Neural progenitor cell (in vitro differentiated cells): ENCODE measurements around the gene COL8A1. TPM values are rescaled to one million over a fixed set of nuclear protein-coding genes. Genes with fewer than 3 reads are reported as not detected.

Source experiments
- DNase-seq: peaks from one replicate; pipeline ENCODE4 v3.0.0-alpha.2; 2016; ENCODE audit warnings: low spot score
- H2AFZ ChIP-seq: fragments of 200-600 bp; sonication (generic); replicated peaks from 2 replicates; pipeline ENCODE4 v1.6.1; 2016; ENCODE audit warnings: antibody characterized with exemption
- H3F3A ChIP-seq: fragments of 200-600 bp; sonication (generic); 2 replicates; pipeline ENCODE4 v1.6.1; 2016; ENCODE audit warnings: antibody characterized with exemption, low read depth
- H3K27ac ChIP-seq: fragments of 200-600 bp; sonication (generic); 2 replicates; pipeline ENCODE4 v1.5.1; 2016; ENCODE audit warnings: mild to moderate bottlenecking
- H3K27me3 ChIP-seq: fragments of 200-600 bp; sonication (generic); 2 replicates; pipeline ENCODE4 v1.6.1; 2016; ENCODE audit warnings: mild to moderate bottlenecking, moderate library complexity
- H3K36me3 ChIP-seq: fragments of 200-600 bp; sonication (generic); 2 replicates; pipeline ENCODE4 v1.5.1; 2016
- H3K4me1 ChIP-seq: fragments of 200-600 bp; sonication (generic); 2 replicates; pipeline ENCODE4 v1.6.1; 2016; ENCODE audit warnings: mixed run types
- H3K4me2 ChIP-seq: fragments of 200-600 bp; sonication (generic); 2 replicates; pipeline ENCODE4 v1.6.1; 2016
- H3K4me3 ChIP-seq: fragments of 200-600 bp; sonication (generic); 2 replicates; pipeline ENCODE4 v1.5.1; 2016
- H3K79me2 ChIP-seq: fragments of 200-600 bp; sonication (generic); 2 replicates; pipeline ENCODE4 v1.6.1; 2016; ENCODE audit warnings: low read depth
- H3K9ac ChIP-seq: fragments of 200-600 bp; sonication (generic); 2 replicates; pipeline ENCODE4 v1.6.1; 2016
- H3K9me3 ChIP-seq: fragments of 200-600 bp; sonication (generic); 2 replicates; pipeline ENCODE4 v1.5.1; 2016; ENCODE audit warnings: low read depth
- H4K20me1 ChIP-seq: fragments of 200-600 bp; sonication (generic); 2 replicates; pipeline ENCODE4 v1.6.1; 2016; ENCODE audit warnings: low read depth
- H3K27ac Mint-ChIP-seq: 3 replicates; pipeline ENCODE4 v1.8.0; 2021; ENCODE audit warnings: mixed read lengths
- H3K27me3 Mint-ChIP-seq: 2 replicates; pipeline ENCODE4 v1.8.0; 2022; ENCODE audit warnings: low read depth, mild to moderate bottlenecking, inconsistent platforms, moderate library complexity, mixed read lengths; ENCODE audit not compliant: insufficient read depth
- H3K36me3 Mint-ChIP-seq: 3 replicates; pipeline ENCODE4 v1.8.0; 2021; ENCODE audit warnings: mixed read lengths
- H3K4me1 Mint-ChIP-seq: 3 replicates; pipeline ENCODE4 v1.8.0; 2021; ENCODE audit warnings: mixed read lengths
- H3K4me3 Mint-ChIP-seq: 3 replicates; pipeline ENCODE4 v1.8.0; 2021; ENCODE audit warnings: mild to moderate bottlenecking, moderate library complexity, mixed read lengths
- H3K9me3 Mint-ChIP-seq: 3 replicates; pipeline ENCODE4 v1.8.0; 2020; ENCODE audit warnings: mixed read lengths
- EZH2 ChIP-seq: fragments of 200-600 bp; sonication (generic); IDR thresholded peaks from 2 replicates; pipeline ENCODE4 v1.6.1; 2017; ENCODE audit warnings: antibody characterized with exemption, mild to moderate bottlenecking, moderate library complexity
- EZH2phosphoT487 ChIP-seq: fragments of 200-600 bp; sonication (generic); IDR thresholded peaks from 2 replicates; pipeline ENCODE4 v1.6.1; 2017; ENCODE audit warnings: antibody characterized with exemption
- total RNA-seq: library from RNA; depleted of rRNA; stranded (reverse); fragments of >200 nt; gene quantifications from 2 replicates; pipeline ENCODE4 v1.2.3, GENCODE V29; 2015; ENCODE audit warnings: low replicate concordance
- TF ChIP-seq, protein P1 (sequence below): fragments of 200-600 bp; sonication (generic); IDR thresholded peaks from 2 replicates; pipeline ENCODE4 v1.5.1; 2017; ENCODE audit warnings: antibody characterized with exemption, mild to moderate bottlenecking

The COL8A1 gene
- total RNA-seq, 1 donor from 2014 or later, result not detected

DNA sequence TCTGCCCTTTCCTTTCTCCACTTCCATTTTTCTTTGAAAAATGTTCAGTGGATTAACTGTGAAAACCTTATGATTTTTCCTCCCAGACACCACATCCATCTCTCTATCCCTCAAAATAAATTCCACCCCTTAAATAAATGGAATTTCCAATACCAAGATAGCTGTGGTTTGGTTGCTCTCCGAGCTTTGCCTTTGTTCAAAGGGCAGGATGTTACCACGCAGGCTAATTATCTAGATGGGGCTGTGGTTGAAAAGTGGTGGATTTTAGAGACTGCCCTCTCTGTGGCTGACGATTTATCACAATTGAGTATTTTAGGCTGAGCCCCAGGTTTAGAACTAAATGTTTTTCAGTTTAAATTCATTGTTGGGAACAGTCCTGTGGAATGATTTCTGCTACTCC, 142.4 kb downstream of the COL8A1 start:
- H3K4me3 Mint-ChIP-seq, result no peak overlapping the region
- Histone ChIP-seq H3K9ac (no peak overlapping the region), H3K4me2 (no peak overlapping the region), H2AFZ (no peak overlapping the region), H3K79me2 (no peaks in the 10 kb centered on the region), H3K9me3 (no peaks in the 10 kb centered on the region), H3K27me3 (no peaks in the 10 kb centered on the region), H3K4me3 (no peak overlapping the region), H3K36me3 (no peaks in the 10 kb centered on the region), H3K27ac (no peak overlapping the region), H4K20me1 (no peaks in the 10 kb centered on the region), H3F3A (no peaks in the 10 kb centered on the region), H3K4me1 (no peaks in the 10 kb centered on the region)
- no peaks in the 10 kb centered on the region for H3K9me3 Mint-ChIP-seq
- H3K27me3 Mint-ChIP-seq, result no peaks in the 10 kb centered on the region
- H3K4me1 Mint-ChIP-seq, result no peaks in the 10 kb centered on the region
- H3K36me3 Mint-ChIP-seq, result no peaks in the 10 kb centered on the region
- DNase-seq, result no peak
- TF ChIP-seq, protein P1, sequence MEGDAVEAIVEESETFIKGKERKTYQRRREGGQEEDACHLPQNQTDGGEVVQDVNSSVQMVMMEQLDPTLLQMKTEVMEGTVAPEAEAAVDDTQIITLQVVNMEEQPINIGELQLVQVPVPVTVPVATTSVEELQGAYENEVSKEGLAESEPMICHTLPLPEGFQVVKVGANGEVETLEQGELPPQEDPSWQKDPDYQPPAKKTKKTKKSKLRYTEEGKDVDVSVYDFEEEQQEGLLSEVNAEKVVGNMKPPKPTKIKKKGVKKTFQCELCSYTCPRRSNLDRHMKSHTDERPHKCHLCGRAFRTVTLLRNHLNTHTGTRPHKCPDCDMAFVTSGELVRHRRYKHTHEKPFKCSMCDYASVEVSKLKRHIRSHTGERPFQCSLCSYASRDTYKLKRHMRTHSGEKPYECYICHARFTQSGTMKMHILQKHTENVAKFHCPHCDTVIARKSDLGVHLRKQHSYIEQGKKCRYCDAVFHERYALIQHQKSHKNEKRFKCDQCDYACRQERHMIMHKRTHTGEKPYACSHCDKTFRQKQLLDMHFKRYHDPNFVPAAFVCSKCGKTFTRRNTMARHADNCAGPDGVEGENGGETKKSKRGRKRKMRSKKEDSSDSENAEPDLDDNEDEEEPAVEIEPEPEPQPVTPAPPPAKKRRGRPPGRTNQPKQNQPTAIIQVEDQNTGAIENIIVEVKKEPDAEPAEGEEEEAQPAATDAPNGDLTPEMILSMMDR, result no peak
- TF ChIP-seq EZH2phosphoT487 (no peak), EZH2 (no peak)
- H3K27ac Mint-ChIP-seq, result no peak overlapping the region

DNA sequence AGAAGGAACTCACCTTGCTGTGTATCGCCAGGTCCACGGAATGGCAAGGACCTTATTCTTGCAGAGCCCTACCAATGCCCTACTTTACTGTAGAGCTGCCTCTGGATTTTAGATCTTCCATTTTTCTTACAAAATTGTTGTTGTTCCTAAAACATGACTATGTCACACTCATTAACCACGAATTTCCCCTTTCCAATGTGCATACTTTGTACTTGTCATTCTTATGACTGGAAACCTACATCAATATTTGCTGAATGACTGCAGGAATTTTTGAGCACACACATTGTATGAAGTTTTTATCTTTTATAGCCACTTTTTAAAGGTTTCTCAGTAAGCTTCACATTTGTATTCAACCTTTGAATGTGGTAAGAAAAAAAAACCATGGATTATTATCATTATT, 143.4 kb downstream of the COL8A1 start:
- H3K4me3 Mint-ChIP-seq, result no peak overlapping the region
- H3K4me3 ChIP-seq, result no peak overlapping the region
- no peaks in the 10 kb centered on the region for H3K36me3 ChIP-seq
- no peak overlapping the region for H3K27ac ChIP-seq
- no peaks in the 10 kb centered on the region for H3K4me1 Mint-ChIP-seq
- no peaks in the 10 kb centered on the region for H3K79me2 ChIP-seq
- no peak overlapping the region for H3K9ac ChIP-seq
- H3F3A ChIP-seq, result no peaks in the 10 kb centered on the region
- TF ChIP-seq, protein P1, result no peak
- no peak for TF ChIP-seq EZH2phosphoT487
- no peak for TF ChIP-seq EZH2
- no peaks in the 10 kb centered on the region for H4K20me1 ChIP-seq
- no peaks in the 10 kb centered on the region for H3K9me3 Mint-ChIP-seq
- H3K36me3 Mint-ChIP-seq, result no peaks in the 10 kb centered on the region
- H3K4me2 ChIP-seq, result no peak overlapping the region
- no peaks in the 10 kb centered on the region for H3K4me1 ChIP-seq
- no peaks in the 10 kb centered on the region for H3K27me3 Mint-ChIP-seq
- H2AFZ ChIP-seq, result no peak overlapping the region
- DNase-seq, result no peak
- H3K9me3 ChIP-seq, result no peaks in the 10 kb centered on the region
- no peak overlapping the region for H3K27ac Mint-ChIP-seq
- H3K27me3 ChIP-seq, result no peaks in the 10 kb centered on the region

DNA sequence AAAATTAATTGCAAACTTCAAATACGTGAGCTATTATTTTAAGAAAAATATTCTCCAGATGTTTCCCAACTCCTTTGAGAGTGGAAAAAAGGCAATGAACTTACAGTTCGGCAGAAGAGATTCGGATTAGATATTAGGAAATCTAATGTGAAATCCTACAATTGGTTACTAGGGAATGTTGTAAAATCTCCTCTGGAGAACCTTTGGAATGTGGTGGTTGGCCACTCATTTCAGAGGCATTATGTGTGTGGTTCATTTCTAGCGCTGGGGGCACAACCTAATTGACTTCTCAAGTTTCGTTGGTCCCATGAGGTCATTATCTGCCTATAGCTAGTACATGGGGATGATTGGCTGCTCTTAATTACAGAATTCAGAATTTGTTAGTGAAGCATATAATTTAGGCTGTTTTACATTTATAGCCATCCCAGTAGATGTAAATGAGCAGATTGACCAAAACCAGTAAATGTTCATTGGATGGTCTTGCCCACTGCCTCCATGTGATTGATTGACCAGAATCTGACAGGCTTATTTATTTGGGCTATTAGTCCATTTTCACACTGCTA, 144.7 kb downstream of the COL8A1 start:
- Mint-ChIP-seq H3K27ac (no peak overlapping the region), H3K9me3 (no peaks in the 10 kb centered on the region), H3K4me1 (no peaks in the 10 kb centered on the region), H3K27me3 (no peaks in the 10 kb centered on the region), H3K36me3 (no peaks in the 10 kb centered on the region), H3K4me3 (no peak overlapping the region)
- no peaks in the 10 kb centered on the region for H3K4me1 ChIP-seq
- no peaks in the 10 kb centered on the region for H3K79me2 ChIP-seq
- H3K4me2 ChIP-seq, result no peak overlapping the region
- no peak for DNase-seq
- TF ChIP-seq EZH2phosphoT487, result no peak
- no peak for TF ChIP-seq EZH2
- TF ChIP-seq, protein P1, result no peak
- H4K20me1 ChIP-seq, result no peaks in the 10 kb centered on the region
- no peak overlapping the region for H3K9ac ChIP-seq
- H3K27me3 ChIP-seq, result no peaks in the 10 kb centered on the region
- no peak overlapping the region for H3K27ac ChIP-seq
- H3K4me3 ChIP-seq, result no peak overlapping the region
- no peaks in the 10 kb centered on the region for H3F3A ChIP-seq
- no peak overlapping the region for H2AFZ ChIP-seq
- H3K9me3 ChIP-seq, result no peaks in the 10 kb centered on the region
- no peaks in the 10 kb centered on the region for H3K36me3 ChIP-seq
